Hepatocyte (in vitro differentiated cells): ENCODE results near the gene ATP6V1G2. TPM values are rescaled to one million over a fixed set of nuclear protein-coding genes. Genes with fewer than 3 reads are reported as not detected.

Source experiments
- DNase-seq: peaks from one replicate; pipeline ENCODE4 v3.0.0-alpha.2; 2016; ENCODE audit warnings: low spot score
- H2AFZ ChIP-seq: fragments of 200-600 bp; sonication (generic); 2 replicates; pipeline ENCODE4 v1.6.0; 2016; ENCODE audit warnings: antibody characterized with exemption, mild to moderate bottlenecking
- H3K27ac ChIP-seq: fragments of 200-600 bp; sonication (generic); 2 replicates; pipeline ENCODE4 v1.5.1; 2016; ENCODE audit warnings: mild to moderate bottlenecking
- H3K27me3 ChIP-seq: fragments of 200-600 bp; sonication (generic); 2 replicates; pipeline ENCODE4 v1.6.1; 2016
- H3K36me3 ChIP-seq: fragments of 200-600 bp; sonication (generic); replicated peaks from 2 replicates; pipeline ENCODE4 v1.5.1; 2016; ENCODE audit warnings: low read depth; ENCODE audit not compliant: insufficient read depth
- H3K4me1 ChIP-seq: fragments of 200-600 bp; sonication (generic); 2 replicates; pipeline ENCODE4 v1.5.1; 2016; ENCODE audit warnings: mild to moderate bottlenecking, moderate library complexity; ENCODE audit not compliant: insufficient read depth
- H3K4me2 ChIP-seq: fragments of 200-600 bp; sonication (generic); 2 replicates; pipeline ENCODE4 v1.6.0; 2016
- H3K4me3 ChIP-seq: fragments of 200-600 bp; sonication (generic); 2 replicates; pipeline ENCODE4 v1.5.1; 2016; ENCODE audit warnings: mild to moderate bottlenecking
- H3K79me2 ChIP-seq: fragments of 200-600 bp; sonication (generic); 2 replicates; pipeline ENCODE4 v1.6.0; 2017; ENCODE audit warnings: mild to moderate bottlenecking
- H3K9me2 ChIP-seq: fragments of 200-600 bp; sonication (generic); replicated peaks from 2 replicates; pipeline ENCODE4 v1.6.0; 2017; ENCODE audit warnings: mild to moderate bottlenecking; ENCODE audit not compliant: insufficient read depth
- H3K9me3 ChIP-seq: fragments of 200-600 bp; sonication (generic); 2 replicates; pipeline ENCODE4 v1.5.1; 2016; ENCODE audit warnings: low read depth, mild to moderate bottlenecking
- H4K20me1 ChIP-seq: fragments of 200-600 bp; sonication (generic); 2 replicates; pipeline ENCODE4 v1.6.0; 2016; ENCODE audit warnings: mild to moderate bottlenecking; ENCODE audit not compliant: insufficient read depth, poor library complexity, severe bottlenecking
- EZH2 ChIP-seq: fragments of 200-600 bp; sonication (generic); IDR thresholded peaks from 2 replicates; pipeline ENCODE4 v1.6.1; 2016; ENCODE audit warnings: antibody characterized with exemption, mild to moderate bottlenecking, borderline replicate concordance
- EZH2phosphoT487 ChIP-seq: fragments of 200-600 bp; sonication (generic); IDR thresholded peaks from one replicate; pipeline ENCODE4 v1.6.1; 2018; ENCODE audit warnings: antibody characterized with exemption, mild to moderate bottlenecking, low read depth, moderate library complexity; ENCODE audit not compliant: unreplicated experiment, severe bottlenecking
- WGBS: methylation state at CpG from one replicate; pipeline ENCODE4 v1.1.6; 2016; ENCODE audit warnings: low lambda C conversion rate; ENCODE audit errors: missing lambda C conversion rate; 5-methylcytosine and 5-hydroxymethylcytosine counted together
- polyA plus RNA-seq: library from polyadenylated mRNA; unstranded; fragments of >200 nt; fragmentation: Nextera tagmentation; extraction: Ambion mirVana; gene quantifications from 2 replicates; pipeline ENCODE4 v1.2.1, GENCODE V29; 2016
- total RNA-seq: library from RNA; depleted of rRNA; stranded (reverse); fragments of >200 nt; gene quantifications from 2 replicates; pipeline ENCODE4 v1.2.3, GENCODE V29; 2014
- TF ChIP-seq, protein P1 (sequence below): fragments of 200-600 bp; sonication (generic); IDR thresholded peaks from 2 replicates; pipeline ENCODE4 v1.5.1; 2016; ENCODE audit warnings: antibody characterized with exemption, mild to moderate bottlenecking; ENCODE audit not compliant: poor library complexity

The ATP6V1G2 gene
- total and polyA plus RNA-seq, 2 experiments from 2014 or later: 0.63 to 0.73 TPM

GRCh38 chr6:31534011-31534410 lies 12.4 kb downstream of the ATP6V1G2 start:
- no peak for DNase-seq
- H3K36me3 ChIP-seq: peaks cover 13% of the 10 kb centered on the region
- peaks cover 5% of the 10 kb centered on the region for H3K4me1 ChIP-seq
- no peaks in the 10 kb centered on the region for H3K9me3 ChIP-seq
- no peak overlapping the region for H3K4me2 ChIP-seq
- H3K9me2 ChIP-seq: no peaks in the 10 kb centered on the region
- no peak overlapping the region for H3K27ac ChIP-seq
- H3K79me2 ChIP-seq: peaks cover 56% of the 10 kb centered on the region
- H4K20me1 ChIP-seq: peaks cover 85% of the 10 kb centered on the region
- WGBS: 96% methylated on average over 6 of the region's 6 CpGs
- TF ChIP-seq EZH2phosphoT487 (no peak), EZH2 (no peak)
- TF ChIP-seq, protein P1, sequence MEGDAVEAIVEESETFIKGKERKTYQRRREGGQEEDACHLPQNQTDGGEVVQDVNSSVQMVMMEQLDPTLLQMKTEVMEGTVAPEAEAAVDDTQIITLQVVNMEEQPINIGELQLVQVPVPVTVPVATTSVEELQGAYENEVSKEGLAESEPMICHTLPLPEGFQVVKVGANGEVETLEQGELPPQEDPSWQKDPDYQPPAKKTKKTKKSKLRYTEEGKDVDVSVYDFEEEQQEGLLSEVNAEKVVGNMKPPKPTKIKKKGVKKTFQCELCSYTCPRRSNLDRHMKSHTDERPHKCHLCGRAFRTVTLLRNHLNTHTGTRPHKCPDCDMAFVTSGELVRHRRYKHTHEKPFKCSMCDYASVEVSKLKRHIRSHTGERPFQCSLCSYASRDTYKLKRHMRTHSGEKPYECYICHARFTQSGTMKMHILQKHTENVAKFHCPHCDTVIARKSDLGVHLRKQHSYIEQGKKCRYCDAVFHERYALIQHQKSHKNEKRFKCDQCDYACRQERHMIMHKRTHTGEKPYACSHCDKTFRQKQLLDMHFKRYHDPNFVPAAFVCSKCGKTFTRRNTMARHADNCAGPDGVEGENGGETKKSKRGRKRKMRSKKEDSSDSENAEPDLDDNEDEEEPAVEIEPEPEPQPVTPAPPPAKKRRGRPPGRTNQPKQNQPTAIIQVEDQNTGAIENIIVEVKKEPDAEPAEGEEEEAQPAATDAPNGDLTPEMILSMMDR: no peak
- H3K27me3 ChIP-seq: no peaks in the 10 kb centered on the region
- H3K4me3 ChIP-seq: no peak overlapping the region
- no peak overlapping the region for H2AFZ ChIP-seq

- no peak overlapping the region for H2AFZ ChIP-seq
- no peak overlapping the region for H3K27ac ChIP-seq
- H3K4me1 ChIP-seq: no peaks in the 10 kb centered on the region
- H3K79me2 ChIP-seq: peaks cover 51% of the 10 kb centered on the region
- H3K4me3 ChIP-seq: no peak overlapping the region
- no peak overlapping the region for H3K4me2 ChIP-seq
- WGBS: 81% methylated on average over 1 of the region's 1 CpG
- H3K9me3 ChIP-seq: no peaks in the 10 kb centered on the region
- no peaks in the 10 kb centered on the region for H3K9me2 ChIP-seq
- no peaks in the 10 kb centered on the region for H3K27me3 ChIP-seq
- peaks cover 79% of the 10 kb centered on the region for H4K20me1 ChIP-seq
- no peak for DNase-seq
- TF ChIP-seq EZH2: no peak
- TF ChIP-seq, protein P1: no peak
- no peak for TF ChIP-seq EZH2phosphoT487
- H3K36me3 ChIP-seq: peaks cover 13% of the 10 kb centered on the region
These were observed 13.0 kb downstream of the ATP6V1G2 start for GRCh38 chr6:31533455-31533841.

- Histone ChIP-seq H2AFZ (no peak overlapping the region), H3K36me3 (peaks cover 13% of the 10 kb centered on the region), H3K4me1 (no peaks in the 10 kb centered on the region), H3K4me3 (no peak overlapping the region), H3K27me3 (no peaks in the 10 kb centered on the region), H3K9me2 (no peaks in the 10 kb centered on the region), H3K9me3 (no peaks in the 10 kb centered on the region), H3K4me2 (no peak overlapping the region), H3K27ac (no peak overlapping the region), H3K79me2 (peaks cover 45% of the 10 kb centered on the region), H4K20me1 (peaks cover 73% of the 10 kb centered on the region)
- 92% methylated on average over 8 of the region's 9 CpGs for WGBS
- no peak for DNase-seq
- TF ChIP-seq EZH2: no peak
- TF ChIP-seq, protein P1: no peak
These were observed 13.6 kb downstream of the ATP6V1G2 start for GRCh38 chr6:31532644-31533454.
